ENCODE measurements around the gene CFAP57. TPM values are rescaled to one million over a fixed set of nuclear protein-coding genes. Genes with fewer than 3 reads are reported as not detected.

Gene CFAP57
- total and polyA plus RNA-seq, 2 of the 13 experiments (the other 11 are each of a cell fraction or from before 2014, with no cell fraction given): 0.01 TPM; not detected in 1

DNA sequence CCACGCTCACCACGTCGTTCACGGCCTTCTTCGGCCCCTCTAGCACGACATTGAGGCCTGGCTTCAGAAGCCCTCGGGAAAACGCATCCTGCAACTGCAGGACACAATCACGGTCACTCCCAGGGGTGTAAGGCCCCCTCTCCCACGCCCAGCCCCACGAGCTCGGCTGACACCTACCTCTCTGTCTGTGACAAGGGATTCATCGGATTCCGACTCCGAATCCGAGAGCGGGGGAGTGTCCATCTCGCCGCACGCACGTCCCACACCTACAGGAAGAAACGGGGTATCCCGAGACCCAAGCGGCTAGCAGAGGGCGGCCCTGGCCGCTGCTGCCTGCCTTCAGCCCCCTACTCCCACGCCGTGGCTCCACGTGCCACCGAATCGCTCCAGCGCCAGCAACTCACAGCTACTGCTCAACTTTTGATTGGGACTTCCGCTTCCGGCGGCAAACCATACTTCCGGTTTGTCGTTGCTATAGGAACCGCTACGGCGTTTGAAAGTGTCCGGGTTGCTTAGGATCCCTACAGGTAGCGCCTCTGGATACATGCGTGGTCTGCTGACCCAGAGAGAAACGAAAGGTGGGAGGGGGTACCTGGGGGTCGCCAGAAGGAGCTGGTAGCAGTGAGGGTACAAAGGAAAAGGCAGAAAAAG lies at the start of gene CFAP57, which contains the start of gene EBNA1BP2 (continued):
- peak; percentile 74; the same call in 1 of the 2 replicates for TF ChIP-seq TGIF2 (CRISPR knock-in tag; IDR thresholded peaks at IDR 0.05)
- TF ChIP-seq, protein P1, sequence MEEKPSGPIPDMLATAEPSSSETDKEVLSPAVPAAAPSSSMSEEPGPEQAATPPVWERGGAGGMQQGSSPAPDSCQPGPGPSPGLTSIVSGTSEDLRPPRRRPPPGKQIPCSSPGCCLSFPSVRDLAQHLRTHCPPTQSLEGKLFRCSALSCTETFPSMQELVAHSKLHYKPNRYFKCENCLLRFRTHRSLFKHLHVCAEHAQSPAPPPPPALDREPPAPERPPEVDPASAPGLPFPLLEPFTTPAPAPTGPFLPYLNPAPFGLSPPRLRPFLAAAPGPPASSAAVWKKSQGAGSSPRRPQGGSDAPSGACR (CRISPR knock-in tag; IDR thresholded peaks at IDR 0.05): peak; percentile 39; the same call in 1 of the 2 replicates
- TF ChIP-seq ETV6 (CRISPR knock-in tag; conservative IDR thresholded peaks at IDR 0.05): peak; percentile 64; the same call in 1 of the 2 replicates
- peak; percentile 37; the same call in 1 of the 2 replicates for TF ChIP-seq KLF12 (CRISPR knock-in tag; IDR thresholded peaks at IDR 0.05; ENCODE audit: borderline replicate concordance)
- TF ChIP-seq FOSL2 (CRISPR knock-in tag; IDR thresholded peaks at IDR 0.05): peak; percentile 15; the same call in 1 of the 2 replicates
- TF ChIP-seq, protein P2, sequence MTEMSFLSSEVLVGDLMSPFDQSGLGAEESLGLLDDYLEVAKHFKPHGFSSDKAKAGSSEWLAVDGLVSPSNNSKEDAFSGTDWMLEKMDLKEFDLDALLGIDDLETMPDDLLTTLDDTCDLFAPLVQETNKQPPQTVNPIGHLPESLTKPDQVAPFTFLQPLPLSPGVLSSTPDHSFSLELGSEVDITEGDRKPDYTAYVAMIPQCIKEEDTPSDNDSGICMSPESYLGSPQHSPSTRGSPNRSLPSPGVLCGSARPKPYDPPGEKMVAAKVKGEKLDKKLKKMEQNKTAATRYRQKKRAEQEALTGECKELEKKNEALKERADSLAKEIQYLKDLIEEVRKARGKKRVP (CRISPR knock-in tag; IDR thresholded peaks at IDR 0.05): peak in 1 of 2 experiments; percentile 37; a peak in 1 of 4 replicates
- TF ChIP-seq ZNF629 (CRISPR knock-in tag; conservative IDR thresholded peaks at IDR 0.05): peak; percentile 31
- TF ChIP-seq, protein P3, sequence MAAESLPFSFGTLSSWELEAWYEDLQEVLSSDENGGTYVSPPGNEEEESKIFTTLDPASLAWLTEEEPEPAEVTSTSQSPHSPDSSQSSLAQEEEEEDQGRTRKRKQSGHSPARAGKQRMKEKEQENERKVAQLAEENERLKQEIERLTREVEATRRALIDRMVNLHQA (CRISPR knock-in tag; IDR thresholded peaks at IDR 0.05): no peak
- TF ChIP-seq MXI1 (IDR thresholded peaks at IDR 0.05; ENCODE audit: borderline replicate concordance, low read depth, low read length): peak; percentile 100
- no peak for TF ChIP-seq PITX1 (CRISPR knock-in tag; IDR thresholded peaks at IDR 0.05)
- 0 out of 2 replicates have a peak, but pooled peaks have one; percentile 33 for TF ChIP-seq NFYC (CRISPR knock-in tag; IDR thresholded peaks at IDR 0.05)
- TF ChIP-seq CBFB (CRISPR knock-in tag; IDR thresholded peaks at IDR 0.05): 0 out of 2 replicates have a peak, but pooled peaks have one; percentile 11
- TF ChIP-seq FOXM1 (CRISPR knock-in tag; IDR thresholded peaks at IDR 0.05): 0 out of 2 replicates have a peak, but pooled peaks have one; percentile 59
- 0 out of 2 replicates have a peak, but pooled peaks have one; percentile 33 for TF ChIP-seq SAFB2 (CRISPR knock-in tag; IDR thresholded peaks at IDR 0.05; ENCODE audit: borderline replicate concordance, low read depth)
- TF ChIP-seq ZNF329 (CRISPR knock-in tag; IDR thresholded peaks at IDR 0.05; ENCODE audit: low read depth): no peak
- no peak for TF ChIP-seq HNF4G (IDR thresholded peaks at IDR 0.05; ENCODE audit: borderline replicate concordance, low read depth, low read length)
- peak; percentile 29; the same call in 1 of the 2 replicates for TF ChIP-seq HNF4G (CRISPR knock-in tag; IDR thresholded peaks at IDR 0.05; ENCODE audit: borderline replicate concordance, low read depth)
- TF ChIP-seq FOXA1 (IDR thresholded peaks at IDR 0.05): no peak
- TF ChIP-seq FOXA1 (CRISPR knock-in tag; IDR thresholded peaks at IDR 0.05): no peak
- TF ChIP-seq SAP130 (CRISPR knock-in tag; IDR thresholded peaks at IDR 0.05; ENCODE audit: low read depth): peak; percentile 99
- TF ChIP-seq, protein P4, sequence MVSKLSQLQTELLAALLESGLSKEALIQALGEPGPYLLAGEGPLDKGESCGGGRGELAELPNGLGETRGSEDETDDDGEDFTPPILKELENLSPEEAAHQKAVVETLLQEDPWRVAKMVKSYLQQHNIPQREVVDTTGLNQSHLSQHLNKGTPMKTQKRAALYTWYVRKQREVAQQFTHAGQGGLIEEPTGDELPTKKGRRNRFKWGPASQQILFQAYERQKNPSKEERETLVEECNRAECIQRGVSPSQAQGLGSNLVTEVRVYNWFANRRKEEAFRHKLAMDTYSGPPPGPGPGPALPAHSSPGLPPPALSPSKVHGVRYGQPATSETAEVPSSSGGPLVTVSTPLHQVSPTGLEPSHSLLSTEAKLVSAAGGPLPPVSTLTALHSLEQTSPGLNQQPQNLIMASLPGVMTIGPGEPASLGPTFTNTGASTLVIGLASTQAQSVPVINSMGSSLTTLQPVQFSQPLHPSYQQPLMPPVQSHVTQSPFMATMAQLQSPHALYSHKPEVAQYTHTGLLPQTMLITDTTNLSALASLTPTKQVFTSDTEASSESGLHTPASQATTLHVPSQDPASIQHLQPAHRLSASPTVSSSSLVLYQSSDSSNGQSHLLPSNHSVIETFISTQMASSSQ (IDR thresholded peaks at IDR 0.05; ENCODE audit: low read depth): no peak
- TF ChIP-seq, protein P4 (CRISPR knock-in tag; IDR thresholded peaks at IDR 0.05; ENCODE audit: borderline replicate concordance): no peak
- TF ChIP-seq, protein P5, sequence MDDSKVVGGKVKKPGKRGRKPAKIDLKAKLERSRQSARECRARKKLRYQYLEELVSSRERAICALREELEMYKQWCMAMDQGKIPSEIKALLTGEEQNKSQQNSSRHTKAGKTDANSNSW (CRISPR knock-in tag; IDR thresholded peaks at IDR 0.05; ENCODE audit: borderline replicate concordance): no peak
- no peak; the same call in 1 of the 2 replicates for TF ChIP-seq ARNT2 (CRISPR knock-in tag; IDR thresholded peaks at IDR 0.05; ENCODE audit: low read depth)
